PC-3 (cell line): ENCODE data around the gene IL4I1.

Experiments
- EZH2 ChIP-seq: fragments of 300-600 bp; sonication (generic); IDR thresholded peaks from one replicate; pipeline ENCODE4 v1.6.1; 2017; ENCODE audit warnings: antibody characterized with exemption, mild to moderate bottlenecking, low read length; ENCODE audit not compliant: unreplicated experiment
- EZH2phosphoT487 ChIP-seq: fragments of 300-600 bp; sonication (generic); IDR thresholded peaks from 2 replicates; pipeline ENCODE4 v1.6.1; 2018; ENCODE audit warnings: mild to moderate bottlenecking, antibody characterized with exemption, low read length, borderline replicate concordance
- TF ChIP-seq, protein P1 (sequence below): fragments of 300-600 bp; sonication (generic); conservative IDR thresholded peaks from 2 replicates; pipeline ENCODE4 v1.5.1; 2017; ENCODE audit warnings: antibody characterized with exemption, low read depth, mild to moderate bottlenecking, low read length

GRCh38 chr19:49937750-49938381 lies 41.2 kb upstream of the IL4I1 start:
- TF ChIP-seq, protein P1, sequence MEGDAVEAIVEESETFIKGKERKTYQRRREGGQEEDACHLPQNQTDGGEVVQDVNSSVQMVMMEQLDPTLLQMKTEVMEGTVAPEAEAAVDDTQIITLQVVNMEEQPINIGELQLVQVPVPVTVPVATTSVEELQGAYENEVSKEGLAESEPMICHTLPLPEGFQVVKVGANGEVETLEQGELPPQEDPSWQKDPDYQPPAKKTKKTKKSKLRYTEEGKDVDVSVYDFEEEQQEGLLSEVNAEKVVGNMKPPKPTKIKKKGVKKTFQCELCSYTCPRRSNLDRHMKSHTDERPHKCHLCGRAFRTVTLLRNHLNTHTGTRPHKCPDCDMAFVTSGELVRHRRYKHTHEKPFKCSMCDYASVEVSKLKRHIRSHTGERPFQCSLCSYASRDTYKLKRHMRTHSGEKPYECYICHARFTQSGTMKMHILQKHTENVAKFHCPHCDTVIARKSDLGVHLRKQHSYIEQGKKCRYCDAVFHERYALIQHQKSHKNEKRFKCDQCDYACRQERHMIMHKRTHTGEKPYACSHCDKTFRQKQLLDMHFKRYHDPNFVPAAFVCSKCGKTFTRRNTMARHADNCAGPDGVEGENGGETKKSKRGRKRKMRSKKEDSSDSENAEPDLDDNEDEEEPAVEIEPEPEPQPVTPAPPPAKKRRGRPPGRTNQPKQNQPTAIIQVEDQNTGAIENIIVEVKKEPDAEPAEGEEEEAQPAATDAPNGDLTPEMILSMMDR = peak; percentile 98
- no peak for TF ChIP-seq EZH2phosphoT487
- no peak for TF ChIP-seq EZH2
